ENCODE data around the gene KRT8. TPM values are rescaled to one million over a fixed set of nuclear protein-coding genes. Genes with fewer than 3 reads are reported as not detected.
A peak's percentile ranks its signal among the peaks of the same experiment; 100 is the strongest.
"Not testable (repeated sequence)": the region's sequence is repeated elsewhere in the genome, so short reads cannot be mapped to it uniquely, and the experiment has no call there.

KRT8 gene
- total RNA-seq (2014; rRNA removed; shearing (Covaris generic); ENCODE audit: low replicate concordance): 39.2 and 44.4 TPM in 2 replicates

DNA sequence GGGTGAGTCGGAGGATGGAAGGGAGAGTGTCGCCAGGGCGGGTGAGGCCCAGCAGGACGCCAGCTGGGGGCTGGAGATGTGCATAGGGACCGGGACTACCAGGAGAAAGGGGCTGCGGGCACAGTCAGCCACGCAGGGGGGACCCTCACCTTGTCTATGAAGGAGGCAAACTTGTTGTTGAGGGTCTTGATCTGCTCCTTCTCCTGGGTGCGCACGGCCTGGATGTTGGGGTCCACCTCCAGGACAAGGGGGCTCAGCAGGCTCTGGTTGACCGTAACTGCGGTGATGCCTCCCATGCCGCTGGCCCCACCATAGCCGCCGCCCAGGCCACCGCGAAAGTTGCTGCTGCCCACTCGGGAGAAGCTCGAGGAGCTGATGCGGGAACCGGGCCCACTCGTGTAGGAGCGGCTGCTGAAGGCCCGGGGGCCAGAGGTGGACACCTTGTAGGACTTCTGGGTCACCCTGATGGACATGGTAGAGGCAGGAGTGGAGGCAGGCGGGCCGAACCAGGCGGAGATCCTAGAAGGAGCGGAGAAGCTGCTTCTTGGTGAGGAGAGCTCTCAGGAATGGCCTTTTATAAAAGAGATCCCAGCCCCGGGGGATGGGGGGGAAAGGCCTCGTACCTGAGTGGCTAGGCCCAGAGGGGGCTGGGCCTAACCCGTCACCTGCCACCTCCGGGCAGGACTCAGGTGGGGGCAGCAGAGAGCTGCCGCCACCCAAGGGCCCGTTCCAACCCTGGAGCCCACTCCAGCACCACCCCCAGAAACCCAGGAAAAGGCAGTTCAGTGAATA is at the start of gene KRT8:
Gene KRT8, minus strand, starts transcription at position 568 of the 792 bp plus-strand sequence. Its CDS starts 95 bp downstream, at position 473.
- not testable (repeated sequence) for H3K4me3 ChIP-seq

DNA sequence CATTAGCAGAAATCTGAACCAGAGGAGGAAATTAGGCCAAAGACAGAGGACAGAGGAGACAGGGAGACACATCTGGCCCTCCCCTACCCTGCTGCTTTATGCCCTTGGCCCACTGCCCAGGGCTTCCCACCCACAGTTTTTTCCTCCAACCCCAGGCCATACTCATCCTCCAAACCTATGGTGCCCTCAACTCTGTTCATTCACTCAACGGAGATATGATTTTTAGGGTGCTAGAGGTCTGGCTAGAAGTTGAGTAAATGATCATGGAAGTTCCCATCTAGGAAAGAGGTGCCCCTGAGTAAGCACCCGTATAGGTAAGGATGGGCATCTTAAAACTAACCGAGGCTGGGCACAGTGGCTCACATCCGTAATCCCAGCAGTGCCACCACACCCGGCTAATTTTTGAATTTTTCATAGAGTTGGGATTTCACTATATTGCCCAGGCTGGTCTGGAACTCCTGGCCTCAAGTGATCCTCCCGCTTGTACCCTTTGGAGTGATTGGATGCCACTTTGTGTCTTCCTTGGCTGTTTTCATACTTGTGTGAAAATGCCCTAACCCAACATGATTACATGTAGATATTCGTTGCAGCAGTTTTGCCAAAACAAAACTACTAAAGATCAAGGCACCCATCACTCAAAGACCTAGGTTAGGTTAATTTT is 48.4 kb upstream of the KRT8 start:
- Histone ChIP-seq H3K36me3 (peaks cover 36% of the 10 kb centered on the region), H3K27me3 (no peaks in the 10 kb centered on the region), H3K9me3 (no peaks in the 10 kb centered on the region), H3K4me3 (no peak overlapping the region)
- no peak for DNase-seq

More for the DNA sequence above, at the start of gene KRT8:
- H3K9me3 ChIP-seq, H3K36me3 ChIP-seq, DNase-seq, H3K27me3 ChIP-seq: not testable (repeated sequence)

DNA sequence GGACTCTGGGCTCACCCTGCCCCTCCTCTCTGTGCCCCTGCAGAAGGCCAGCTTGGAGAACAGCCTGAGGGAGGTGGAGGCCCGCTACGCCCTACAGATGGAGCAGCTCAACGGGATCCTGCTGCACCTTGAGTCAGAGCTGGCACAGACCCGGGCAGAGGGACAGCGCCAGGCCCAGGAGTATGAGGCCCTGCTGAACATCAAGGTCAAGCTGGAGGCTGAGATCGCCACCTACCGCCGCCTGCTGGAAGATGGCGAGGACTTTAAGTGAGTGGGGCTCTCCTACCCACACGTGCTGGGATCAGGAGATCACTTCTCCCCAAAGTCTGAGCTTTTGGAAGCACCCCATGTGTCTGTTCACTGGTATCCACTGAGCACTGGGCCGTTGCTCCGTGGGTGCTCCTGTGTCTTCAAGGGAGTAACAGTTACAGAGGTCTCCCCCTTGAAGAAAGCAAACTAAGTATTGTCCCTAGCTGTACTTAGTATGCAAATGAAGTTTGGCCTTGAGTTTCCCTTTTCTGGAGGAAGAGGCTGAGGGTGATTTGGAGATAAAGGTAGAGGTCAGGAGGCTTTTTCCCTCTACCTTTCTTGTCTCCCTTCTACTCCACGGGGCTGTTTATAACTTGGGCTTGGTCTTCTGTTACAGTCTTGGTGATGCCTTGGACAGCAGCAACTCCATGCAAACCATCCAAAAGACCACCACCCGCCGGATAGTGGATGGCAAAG is 47.4 kb upstream of the KRT8 start:
- peak; percentile 77 for DNase-seq
- Histone ChIP-seq H3K36me3 (peaks cover 36% of the 10 kb centered on the region), H3K4me3 (no peak overlapping the region), H3K27me3 (no peaks in the 10 kb centered on the region), H3K9me3 (no peaks in the 10 kb centered on the region)

DNA sequence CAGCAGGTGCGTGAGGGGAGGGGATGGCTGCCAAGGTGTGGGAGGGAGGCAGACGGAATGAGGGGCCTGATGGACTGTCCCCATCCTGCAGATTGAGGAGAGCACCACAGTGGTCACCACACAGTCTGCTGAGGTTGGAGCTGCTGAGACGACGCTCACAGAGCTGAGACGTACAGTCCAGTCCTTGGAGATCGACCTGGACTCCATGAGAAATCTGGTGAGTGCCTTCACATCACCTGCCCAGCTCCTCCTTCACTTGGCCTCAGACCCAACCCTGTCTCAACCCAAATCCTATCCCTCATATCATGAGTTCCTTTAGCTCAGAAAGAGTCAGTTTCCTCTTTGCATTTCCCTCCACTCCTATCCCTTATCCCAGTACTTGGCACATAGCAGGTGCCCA is 46.8 kb upstream of the KRT8 start:
- Histone ChIP-seq H3K4me3 (no peak overlapping the region), H3K9me3 (no peaks in the 10 kb centered on the region), H3K36me3 (peaks cover 36% of the 10 kb centered on the region), H3K27me3 (no peaks in the 10 kb centered on the region)
- DNase-seq: no peak

DNA sequence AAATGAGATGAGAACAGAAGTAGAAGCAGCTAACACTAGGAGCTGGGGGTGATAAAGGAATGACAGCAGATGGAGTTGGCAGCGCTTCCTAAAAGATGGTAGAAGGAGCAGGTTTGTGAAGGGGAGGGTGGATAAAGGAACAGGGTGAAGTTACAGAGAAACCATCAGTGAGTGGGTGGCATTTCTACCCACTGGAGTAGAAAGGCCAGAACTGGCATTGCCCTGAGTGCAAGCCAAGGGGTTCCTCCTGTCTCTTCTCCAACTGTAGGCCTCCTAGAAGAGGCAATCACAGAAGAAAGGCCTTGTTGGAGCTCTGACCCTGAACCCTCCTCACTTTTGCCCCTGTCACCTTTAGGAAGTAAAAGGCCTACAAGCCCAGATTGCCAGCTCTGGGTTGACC is 46.2 kb upstream of the KRT8 start:
- Histone ChIP-seq H3K27me3 (no peaks in the 10 kb centered on the region), H3K9me3 (no peaks in the 10 kb centered on the region), H3K4me3 (no peak overlapping the region), H3K36me3 (peaks cover 36% of the 10 kb centered on the region)
- no peak for DNase-seq

DNA sequence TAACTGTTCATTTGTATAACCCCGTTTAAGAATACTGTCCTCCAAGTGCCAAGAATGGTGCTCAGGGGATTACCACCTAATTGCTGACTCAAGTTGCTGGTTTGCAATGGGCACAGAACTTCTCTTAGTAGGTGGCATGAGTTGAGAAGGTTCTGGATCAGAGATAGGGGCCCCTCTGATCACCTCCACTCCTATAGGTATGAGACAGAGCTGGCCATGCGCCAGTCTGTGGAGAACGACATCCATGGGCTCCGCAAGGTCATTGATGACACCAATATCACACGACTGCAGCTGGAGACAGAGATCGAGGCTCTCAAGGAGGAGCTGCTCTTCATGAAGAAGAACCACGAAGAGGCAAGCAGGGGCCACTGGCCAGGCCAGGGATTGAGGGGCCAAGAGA is 45.7 kb upstream of the KRT8 start:
- H3K4me3 ChIP-seq: peak overlapping the region; percentile 75
- no peaks in the 10 kb centered on the region for H3K9me3 ChIP-seq
- no peak for DNase-seq
- peaks cover 36% of the 10 kb centered on the region for H3K36me3 ChIP-seq
- H3K27me3 ChIP-seq: no peaks in the 10 kb centered on the region

DNA sequence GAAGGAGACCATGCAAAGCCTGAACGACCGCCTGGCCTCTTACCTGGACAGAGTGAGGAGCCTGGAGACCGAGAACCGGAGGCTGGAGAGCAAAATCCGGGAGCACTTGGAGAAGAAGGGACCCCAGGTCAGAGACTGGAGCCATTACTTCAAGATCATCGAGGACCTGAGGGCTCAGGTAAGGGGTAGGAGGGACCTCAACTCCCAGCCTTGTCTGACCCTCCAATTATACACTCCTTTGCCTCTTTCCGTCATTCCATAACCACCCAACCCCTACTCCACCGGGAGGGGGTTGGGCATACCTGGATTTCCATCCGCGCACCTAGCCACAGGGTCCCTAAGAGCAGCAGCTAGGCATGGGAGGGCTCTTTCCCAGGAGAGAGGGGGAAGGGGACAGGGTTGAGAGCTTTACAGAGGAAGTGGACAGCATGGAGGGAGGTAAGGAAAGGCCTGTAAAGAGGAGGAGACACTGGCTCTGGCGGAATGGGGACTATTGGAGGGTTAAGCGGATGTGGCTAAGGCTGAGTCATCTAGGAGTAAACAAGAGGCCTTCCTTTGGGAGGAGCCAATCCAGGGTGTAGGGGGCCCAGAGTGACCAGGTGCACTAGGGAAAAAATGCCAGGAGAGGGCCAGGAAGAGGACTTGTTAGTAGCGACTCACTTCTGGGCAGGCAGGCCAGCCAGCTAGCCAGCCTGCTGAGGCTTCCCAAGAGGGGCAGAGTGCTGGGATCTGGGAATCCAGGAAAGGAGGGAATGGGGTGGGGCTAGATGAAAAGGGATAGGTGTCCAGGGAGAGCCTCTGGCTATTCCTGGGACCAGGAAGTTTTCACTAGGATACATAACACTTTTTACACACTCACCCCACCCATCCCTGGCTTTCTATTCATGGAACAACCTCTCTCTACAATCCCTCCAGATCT is 44.8 kb upstream of the KRT8 start:
- H3K27me3 ChIP-seq: no peaks in the 10 kb centered on the region
- peak overlapping the region; percentile 75 for H3K4me3 ChIP-seq
- H3K36me3 ChIP-seq: peaks cover 36% of the 10 kb centered on the region
- DNase-seq: peak; percentile 93
- no peaks in the 10 kb centered on the region for H3K9me3 ChIP-seq

DNA sequence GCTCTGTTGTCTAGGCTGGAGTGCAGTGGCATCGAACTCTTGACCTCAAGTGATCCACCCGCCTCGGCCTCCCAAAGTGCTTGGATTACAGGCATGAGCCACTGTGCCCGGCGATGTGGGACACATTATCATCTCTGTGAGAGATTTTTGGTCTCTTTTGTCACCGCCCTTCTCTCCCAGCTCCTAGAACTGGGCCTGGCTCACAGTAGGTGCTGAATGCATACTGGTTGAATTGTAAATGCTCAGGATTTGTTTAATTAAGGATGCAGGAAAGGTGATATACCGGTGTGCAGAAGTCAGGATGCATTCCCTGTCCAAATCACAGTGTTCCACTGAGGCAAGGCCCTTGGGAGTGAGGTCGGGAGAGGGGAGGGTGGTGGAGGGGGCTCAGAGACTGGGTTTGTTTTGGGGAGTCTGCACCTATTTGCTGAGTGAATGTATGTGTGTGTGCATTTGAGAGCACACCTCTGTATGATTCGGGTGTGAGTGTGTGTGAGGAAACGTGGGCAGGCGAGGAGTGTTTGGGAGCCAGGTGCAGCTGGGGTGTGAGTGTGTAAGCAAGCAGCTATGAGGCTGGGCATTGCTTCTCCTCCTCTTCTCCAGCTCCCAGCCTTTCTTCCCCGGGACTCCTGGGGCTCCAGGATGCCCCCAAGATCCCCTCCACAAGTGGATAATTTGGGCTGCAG is 43.0 kb upstream of the KRT8 start:
- Histone ChIP-seq H3K36me3 (peaks cover 36% of the 10 kb centered on the region), H3K4me3 (no peak overlapping the region), H3K9me3 (no peaks in the 10 kb centered on the region), H3K27me3 (no peaks in the 10 kb centered on the region)
- DNase-seq: no peak

DNA sequence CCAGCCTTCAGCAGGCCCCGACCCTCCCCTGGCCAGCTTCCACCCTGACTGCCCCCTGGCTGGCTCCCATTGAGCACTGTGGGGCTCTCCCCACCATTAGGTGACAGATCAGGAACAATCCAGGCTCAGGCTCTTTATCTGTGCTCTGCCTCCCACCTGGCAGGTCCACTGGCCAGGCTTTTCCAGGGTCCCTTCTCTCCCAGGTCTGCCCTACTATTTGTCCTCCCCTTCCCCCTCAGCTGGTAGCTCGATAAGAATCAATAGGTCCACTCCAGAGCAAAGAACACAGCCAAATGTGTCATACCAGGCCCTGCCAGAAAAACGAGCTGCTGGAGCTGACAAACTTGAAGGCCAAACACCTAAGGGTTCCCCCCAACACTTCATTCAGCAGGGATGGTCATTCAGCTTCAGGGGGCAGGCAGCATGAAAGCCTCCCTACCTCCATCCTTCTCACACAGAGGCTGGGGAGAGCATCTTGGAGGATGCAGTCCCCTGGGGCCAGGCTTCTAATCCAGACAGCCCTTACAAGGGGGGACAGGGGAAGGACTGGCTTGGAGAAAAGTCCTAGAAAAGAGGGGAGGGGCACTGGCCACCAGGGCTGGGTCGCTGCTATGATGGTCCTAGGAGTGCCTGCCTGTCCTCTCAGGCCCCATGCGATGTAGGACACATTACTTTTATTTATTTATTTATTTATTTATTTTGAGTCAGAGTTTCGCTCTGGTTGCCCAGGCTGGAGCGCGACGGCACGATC is 42.1 kb upstream of the KRT8 start:
- Histone ChIP-seq H3K36me3 (peaks cover 27% of the 10 kb centered on the region), H3K9me3 (no peaks in the 10 kb centered on the region), H3K27me3 (no peaks in the 10 kb centered on the region), H3K4me3 (no peak overlapping the region)
- peak; percentile 75 for DNase-seq

DNA sequence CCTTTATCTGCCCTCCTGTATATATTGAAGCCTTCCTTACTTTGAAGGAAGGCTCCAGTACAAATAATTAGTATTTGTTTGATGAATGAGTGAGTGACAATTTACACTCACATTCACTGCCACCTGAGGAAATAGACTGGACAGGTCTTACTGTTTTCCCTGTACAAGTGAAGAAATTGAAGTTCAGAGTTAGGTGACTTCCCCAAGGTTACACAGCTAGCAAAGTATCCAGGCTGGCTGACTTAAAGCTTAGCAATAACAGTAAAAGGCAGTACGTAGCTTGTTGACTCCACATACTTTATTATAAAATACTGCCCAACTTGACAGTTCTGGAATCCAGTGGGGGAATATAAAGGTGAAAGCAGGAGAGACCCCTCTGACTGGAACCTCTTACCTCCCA is 41.5 kb upstream of the KRT8 start:
- Histone ChIP-seq H3K36me3 (peaks cover 21% of the 10 kb centered on the region), H3K9me3 (no peaks in the 10 kb centered on the region), H3K4me3 (no peak overlapping the region), H3K27me3 (no peaks in the 10 kb centered on the region)
- DNase-seq: no peak

DNA sequence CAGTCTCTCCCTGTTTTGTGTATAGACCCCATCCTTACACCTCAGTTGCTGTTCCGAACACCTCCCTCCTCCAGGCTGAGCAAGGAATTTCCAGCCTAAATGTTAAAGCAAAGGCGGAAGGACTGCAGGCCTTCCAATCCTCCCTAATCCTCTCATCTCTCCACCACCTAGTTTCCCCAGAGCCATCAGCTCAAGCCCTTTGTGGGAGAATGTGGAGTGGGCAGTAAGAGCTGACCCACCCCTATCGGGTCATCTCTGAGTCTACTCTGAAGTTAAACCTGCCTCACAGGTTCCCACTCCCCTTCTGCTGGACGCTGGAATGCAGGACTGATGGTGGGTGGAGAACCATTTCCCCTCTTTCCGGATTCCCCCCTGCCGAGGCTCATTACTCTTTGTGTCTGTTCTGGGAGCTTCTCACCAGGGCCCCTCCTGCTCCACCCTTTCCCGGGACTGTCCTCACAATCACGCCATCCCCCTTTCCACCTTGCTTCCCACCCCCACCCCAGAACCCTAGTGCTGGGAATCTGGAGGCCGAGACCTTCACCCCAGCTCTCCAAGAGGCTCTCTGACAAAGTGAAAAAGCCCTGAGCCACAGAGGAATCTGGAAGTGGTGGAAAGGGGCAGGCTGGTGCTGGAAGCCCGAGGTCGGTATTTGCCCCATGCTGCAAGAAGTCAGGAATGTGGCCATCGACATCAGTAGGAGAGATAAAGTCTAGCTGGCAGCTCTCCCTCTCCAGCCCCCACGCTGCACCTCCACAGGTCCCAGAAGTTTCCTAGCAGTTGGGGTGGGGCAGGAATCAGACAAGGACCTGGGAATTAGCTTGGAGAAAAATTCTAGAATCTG is 40.7 kb upstream of the KRT8 start:
- Histone ChIP-seq H3K4me3 (no peak overlapping the region), H3K27me3 (no peaks in the 10 kb centered on the region), H3K9me3 (no peaks in the 10 kb centered on the region), H3K36me3 (peaks cover 13% of the 10 kb centered on the region)
- peak; percentile 46 for DNase-seq

DNA sequence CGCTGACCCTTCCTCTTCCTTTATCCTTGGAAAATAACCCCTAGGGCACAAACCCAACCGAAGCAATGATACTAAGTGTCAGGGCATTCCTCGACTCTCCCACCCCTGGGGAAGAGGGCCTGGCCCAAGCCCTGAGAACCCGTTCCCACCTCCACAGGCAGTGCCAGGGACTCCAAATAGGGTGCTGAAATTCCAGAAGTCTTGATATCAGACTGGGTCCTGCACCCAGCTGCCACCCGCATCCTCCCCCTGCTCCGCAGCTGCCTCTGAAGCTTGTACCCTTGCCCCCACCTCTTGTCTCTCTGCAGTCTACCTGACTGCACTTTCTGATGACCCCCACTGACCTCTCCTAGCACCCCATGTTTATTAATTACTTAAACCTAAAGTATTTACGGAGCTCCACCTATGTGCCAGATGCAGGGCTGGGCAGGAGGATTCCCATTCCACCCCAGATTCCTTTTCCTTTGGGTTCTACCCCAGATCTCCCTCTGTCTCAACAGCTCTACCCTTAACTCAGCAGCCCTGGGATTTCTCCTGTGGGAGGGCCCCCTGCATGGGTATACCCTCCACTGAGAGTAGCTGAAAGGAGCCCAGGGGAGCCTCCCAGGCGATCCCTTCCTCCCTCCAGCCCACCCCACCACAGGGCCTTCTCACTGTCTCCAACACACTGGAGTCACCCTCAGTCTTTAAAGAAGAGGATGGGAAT is 40.0 kb upstream of the KRT8 start:
- Histone ChIP-seq H3K9me3 (no peaks in the 10 kb centered on the region), H3K4me3 (no peak overlapping the region), H3K27me3 (no peaks in the 10 kb centered on the region), H3K36me3 (peaks cover 6% of the 10 kb centered on the region)
- no peak for DNase-seq

DNA sequence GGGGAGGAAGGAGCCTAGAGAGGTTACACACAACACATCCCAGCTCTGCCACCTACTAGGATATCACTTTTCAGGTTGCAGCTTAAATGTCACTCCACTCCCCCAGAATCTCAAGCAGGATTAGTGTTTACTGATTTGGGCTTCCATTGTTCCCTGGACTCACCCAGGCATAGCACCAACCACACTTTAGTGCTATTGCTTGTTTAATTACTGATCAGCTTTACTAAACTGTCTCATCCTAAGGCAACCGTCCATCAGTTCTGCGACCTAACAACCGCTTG is 38.0 kb upstream of the KRT8 start:
- Histone ChIP-seq H3K36me3 (no peaks in the 10 kb centered on the region), H3K4me3 (no peak overlapping the region), H3K9me3 (no peaks in the 10 kb centered on the region), H3K27me3 (no peaks in the 10 kb centered on the region)
- no peak for DNase-seq

Measured in MG63 (cell line).